CD4-positive, alpha-beta T cell (primary cell): Measurements from ENCODE around the gene UBE2O. TPM values are rescaled to one million over a fixed set of nuclear protein-coding genes. Genes with fewer than 3 reads are reported as not detected.

Source experiments
- ATAC-seq: fragments of 200-7000 bp; cut with Tn5 transposase; one replicate; pipeline ENCODE4 v1.10.0; 2022; ENCODE audit warnings: mild to moderate bottlenecking; ENCODE audit not compliant: poor library complexity
- CTCF ChIA-PET: fragments of 350-600 bp; sonication (Branson Sonifier 250); formaldehyde crosslinking; loops from one replicate; lab custom pipeline; 2021; ENCODE audit warnings: antibody characterized with exemption, inconsistent platforms; lab: Charles Lee
- POLR2A ChIA-PET: fragments of 350-600 bp; sonication (Branson Sonifier 250); formaldehyde crosslinking; loops from one replicate; lab custom pipeline; 2021; ENCODE audit warnings: antibody characterized with exemption, inconsistent platforms; lab: Charles Lee
- DNase-seq, 14 experiments: peaks; one replicate each; pipeline ENCODE4 v3.0.0-alpha.2; 2013 to 2020; ENCODE audit warnings: mixed read lengths in 2 of 14
- H3K27ac ChIP-seq, 2 donors: one replicate each; pipeline versions ENCODE4 v1.5.1 to v1.7.0; 2013; ENCODE audit warnings: low read length in 2 of 2, low read depth in 1 of 2, mild to moderate bottlenecking in 1 of 2
- H3K27me3 ChIP-seq, 2 experiments: 1 replicate in 1 of 2; 2 replicates in 1 of 2; pipeline versions ENCODE4 v1.6.1 to v1.7.0; 2013; ENCODE audit warnings: low read length in 2 of 2, control low read depth in 1 of 2, mild to moderate bottlenecking in 1 of 2, moderate library complexity in 1 of 2; ENCODE audit not compliant: insufficient read depth in 2 of 2, control insufficient read depth in 1 of 2
- H3K36me3 ChIP-seq: one replicate; pipeline ENCODE4 v1.6.1; 2013; ENCODE audit warnings: low read length, control low read depth; ENCODE audit not compliant: insufficient read depth
- H3K4me1 ChIP-seq: one replicate; pipeline ENCODE4 v1.6.1; 2013; ENCODE audit warnings: low read length, control low read depth; ENCODE audit not compliant: insufficient read depth
- H3K4me3 ChIP-seq: one replicate; pipeline ENCODE4 v1.5.1; 2013; ENCODE audit warnings: mild to moderate bottlenecking, low read length, moderate library complexity
- H3K9me3 ChIP-seq, 2 experiments: 1 replicate in 1 of 2; 2 replicates in 1 of 2; pipeline versions ENCODE4 v1.6.1 to v1.7.0; 2013; ENCODE audit warnings: low read length in 2 of 2, mild to moderate bottlenecking in 2 of 2, control low read depth in 1 of 2, moderate library complexity in 1 of 2; ENCODE audit not compliant: control insufficient read depth in 1 of 2, insufficient read depth in 1 of 2
- H3K27ac Mint-ChIP-seq: one replicate; pipeline ENCODE4 v1.8.0; 2020; ENCODE audit warnings: mixed read lengths
- H3K27me3 Mint-ChIP-seq: one replicate; pipeline ENCODE4 v1.8.0; 2021; ENCODE audit warnings: mixed read lengths
- H3K36me3 Mint-ChIP-seq: one replicate; pipeline ENCODE4 v1.8.0; 2021; ENCODE audit warnings: low read depth, mixed read lengths
- H3K4me1 Mint-ChIP-seq: one replicate; pipeline ENCODE4 v1.8.0; 2021; ENCODE audit warnings: low read depth, mixed read lengths
- H3K4me3 Mint-ChIP-seq: one replicate; pipeline ENCODE4 v1.8.0; 2020; ENCODE audit warnings: mild to moderate bottlenecking, mixed read lengths
- H3K9me3 Mint-ChIP-seq: one replicate; pipeline ENCODE4 v1.8.0; 2020; ENCODE audit warnings: mixed read lengths
- CTCF ChIP-seq: fragments of 200-600 bp; IDR thresholded peaks from one replicate; pipeline ENCODE4 v1.8.0; 2022; ENCODE audit warnings: antibody characterized with exemption, mild to moderate bottlenecking
- intact Hi-C, 2 experiments: fragments of 100-400 bp; cut with DNase I in 1 of 2; cut with micrococcal nuclease in 1 of 2; formaldehyde crosslinking; loops; one replicate each; pipeline versions ENCODE4 v1.15.1 to v1.9.0; 2023 to 2025; cut with DNase I, micrococcal nuclease
- total RNA-seq, 174 experiments: library from RNA in 2 of 174; stranded (reverse) in 2 of 174; gene quantifications; one replicate each; pipeline ENCODE4 v1.2.3 and lab custom pipeline; 2021 to 2026

UBE2O gene
- total RNA-seq, 2 experiments from 2014 or later, result 22.7 to 25.1 TPM

GRCh38 chr17:76501018-76501826 lies 48.3 kb upstream of the UBE2O start, which contains the start of gene RHBDF2:
TSS of gene RHBDF2 (minus strand) at chr17:76501423. CDS start at chr17:76481524, 19,899 bp downstream.
- CTCF ChIA-PET, result interaction anchor here (0.6 to 1.6 kb wide), 3 partner anchors 22 to 123 kb away, joined by 3 to 4 read pairs (median 4); no protein-coding TSS in a partner anchor
- POLR2A ChIA-PET, result interaction anchor here (0.6 to 2.1 kb wide), 12 partner anchors 8 to 143 kb away, joined by 3 to 12 read pairs (median 4); partner anchors contain the start of genes AANAT, SPHK1 and UBE2O
- H3K9me3 ChIP-seq, result no peaks in the 10 kb centered on the region
- H3K9me3 Mint-ChIP-seq, result no peaks in the 10 kb centered on the region
- H3K27ac Mint-ChIP-seq, result peak within 1 kb of the TSS; percentile 94
- peaks cover 36% of the 10 kb centered on the region for H3K4me1 Mint-ChIP-seq
- no peaks in the 10 kb centered on the region for H3K36me3 ChIP-seq
- H3K4me3 Mint-ChIP-seq, result peak within 1 kb of the TSS; percentile 87
- ATAC-seq (peak; percentile 96), DNase-seq (peak; percentile 91 to 99 (median 97))
- peaks cover 60% of the 10 kb centered on the region for H3K4me1 ChIP-seq
- no peaks in the 10 kb centered on the region for H3K27me3 ChIP-seq
- H3K4me3 ChIP-seq, result peak within 1 kb of the TSS; percentile 74
- H3K36me3 Mint-ChIP-seq, result no peaks in the 10 kb centered on the region
- H3K27ac ChIP-seq, result peak within 1 kb of the TSS; percentile 46 to 61
- H3K27me3 Mint-ChIP-seq, result no peaks in the 10 kb centered on the region
- TF ChIP-seq CTCF, result no peak
- intact Hi-C loops, result loop anchor here (2.0 to 10.0 kb wide), 3 partner anchors 48 to 399 kb away; partner anchors contain the start of genes EXOC7 (in 1 of the 2), QRICH2 (in 1 of the 2) and UBE2O (in 1 of the 2)

GRCh38 chr17:76500747-76501017 lies 47.7 kb upstream of the UBE2O start:
- Mint-ChIP-seq H3K4me3 (peak overlapping the region; percentile 84), H3K27me3 (no peaks in the 10 kb centered on the region), H3K4me1 (peaks cover 37% of the 10 kb centered on the region), H3K9me3 (no peaks in the 10 kb centered on the region), H3K27ac (peak overlapping the region; percentile 7), H3K36me3 (no peaks in the 10 kb centered on the region)
- Histone ChIP-seq H3K27ac (peak overlapping the region in 1 of 2 donors; percentile 46), H3K4me3 (peak overlapping the region; percentile 74), H3K4me1 (peaks cover 59% of the 10 kb centered on the region), H3K9me3 (no peaks in the 10 kb centered on the region), H3K36me3 (peaks cover 2% of the 10 kb centered on the region), H3K27me3 (no peaks in the 10 kb centered on the region)
- ChIA-PET CTCF (interaction anchor here (1.4 to 1.6 kb wide), 2 partner anchors 103 to 123 kb away, joined by 3 to 4 read pairs; no protein-coding TSS in a partner anchor), POLR2A (interaction anchor here (0.6 to 1.6 kb wide), 3 partner anchors 14 to 143 kb away, joined by 7 to 10 read pairs (median 8); partner anchors contain the start of gene UBE2O)
- DNase-seq (no peak), ATAC-seq (peak; percentile 7)
- intact Hi-C loops, result loop anchor here (2.0 to 10.0 kb wide), 3 partner anchors 48 to 398 kb away; partner anchors contain the start of genes EXOC7 (in 1 of the 2), QRICH2 (in 1 of the 2) and UBE2O (in 1 of the 2)
- no peak for TF ChIP-seq CTCF

GRCh38 chr17:76500074-76500746 lies 47.3 kb upstream of the UBE2O start:
- H3K27ac Mint-ChIP-seq, result peak overlapping the region; percentile 7
- intact Hi-C loops, result loop anchor here (2.0 to 10.0 kb wide), 3 partner anchors 47 to 398 kb away; partner anchors contain the start of genes EXOC7 (in 1 of the 2), QRICH2 (in 1 of the 2) and UBE2O (in 1 of the 2)
- H3K4me1 Mint-ChIP-seq, result peaks cover 37% of the 10 kb centered on the region
- Histone ChIP-seq H3K4me1 (peaks cover 59% of the 10 kb centered on the region), H3K36me3 (peaks cover 2% of the 10 kb centered on the region), H3K27ac (no peak overlapping the region), H3K27me3 (no peaks in the 10 kb centered on the region), H3K9me3 (no peaks in the 10 kb centered on the region), H3K4me3 (peak overlapping the region; percentile 74)
- peak overlapping the region; percentile 84 for H3K4me3 Mint-ChIP-seq
- ChIA-PET CTCF (interaction anchor here (1.4 to 1.6 kb wide), 3 partner anchors 23 to 124 kb away, joined by 3 to 4 read pairs (median 3); no protein-coding TSS in a partner anchor), POLR2A (interaction anchor here (0.6 to 1.6 kb wide), 2 partner anchors 47 to 142 kb away, joined by 7 to 8 read pairs; partner anchors contain the start of gene UBE2O)
- no peak for ATAC-seq
- H3K36me3 Mint-ChIP-seq, result no peaks in the 10 kb centered on the region
- H3K9me3 Mint-ChIP-seq, result no peaks in the 10 kb centered on the region
- peak in 3 of 14 experiments; percentile 24 to 49 (median 44) for DNase-seq
- no peak for TF ChIP-seq CTCF
- H3K27me3 Mint-ChIP-seq, result no peaks in the 10 kb centered on the region
